ENCODE measurements around the gene MUC3A.
A peak's percentile ranks its signal among the peaks of the same experiment; 100 is the strongest.

MUC3A gene

DNA sequence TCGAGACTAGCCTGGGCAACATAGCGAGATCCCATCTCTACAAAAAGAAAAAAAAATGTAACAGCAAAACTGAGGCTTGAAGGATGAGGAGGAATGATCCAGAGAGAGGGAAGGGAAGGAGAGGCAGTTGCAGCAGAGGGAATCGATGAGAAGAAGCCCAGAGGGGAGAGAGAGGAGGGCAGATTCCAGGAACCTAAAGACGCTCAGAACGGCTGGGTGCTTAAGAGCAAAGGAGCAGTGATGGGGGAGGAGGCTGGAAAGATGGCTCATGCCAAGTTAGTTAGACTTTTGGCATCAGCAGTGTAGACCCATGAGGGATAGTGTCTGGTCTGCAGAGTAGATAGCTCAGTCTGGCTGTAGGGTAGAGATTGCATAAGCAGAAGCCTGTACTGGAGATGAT lies 60.3 kb downstream of the MUC3A start:
- in situ Hi-C loops (cut with HindIII; ENCODE audit: low sequenced_read_pairs): no loop called here
- no peak for DNase-seq (ENCODE audit: low read depth, low spot score)
- H3K4me3 ChIP-seq (ENCODE audit: low read depth, low read length): no peak overlapping the region
- TF ChIP-seq, protein P1, sequence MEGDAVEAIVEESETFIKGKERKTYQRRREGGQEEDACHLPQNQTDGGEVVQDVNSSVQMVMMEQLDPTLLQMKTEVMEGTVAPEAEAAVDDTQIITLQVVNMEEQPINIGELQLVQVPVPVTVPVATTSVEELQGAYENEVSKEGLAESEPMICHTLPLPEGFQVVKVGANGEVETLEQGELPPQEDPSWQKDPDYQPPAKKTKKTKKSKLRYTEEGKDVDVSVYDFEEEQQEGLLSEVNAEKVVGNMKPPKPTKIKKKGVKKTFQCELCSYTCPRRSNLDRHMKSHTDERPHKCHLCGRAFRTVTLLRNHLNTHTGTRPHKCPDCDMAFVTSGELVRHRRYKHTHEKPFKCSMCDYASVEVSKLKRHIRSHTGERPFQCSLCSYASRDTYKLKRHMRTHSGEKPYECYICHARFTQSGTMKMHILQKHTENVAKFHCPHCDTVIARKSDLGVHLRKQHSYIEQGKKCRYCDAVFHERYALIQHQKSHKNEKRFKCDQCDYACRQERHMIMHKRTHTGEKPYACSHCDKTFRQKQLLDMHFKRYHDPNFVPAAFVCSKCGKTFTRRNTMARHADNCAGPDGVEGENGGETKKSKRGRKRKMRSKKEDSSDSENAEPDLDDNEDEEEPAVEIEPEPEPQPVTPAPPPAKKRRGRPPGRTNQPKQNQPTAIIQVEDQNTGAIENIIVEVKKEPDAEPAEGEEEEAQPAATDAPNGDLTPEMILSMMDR (IDR thresholded peaks at IDR 0.05; ENCODE audit: low read depth, low read length): no peak

DNA sequence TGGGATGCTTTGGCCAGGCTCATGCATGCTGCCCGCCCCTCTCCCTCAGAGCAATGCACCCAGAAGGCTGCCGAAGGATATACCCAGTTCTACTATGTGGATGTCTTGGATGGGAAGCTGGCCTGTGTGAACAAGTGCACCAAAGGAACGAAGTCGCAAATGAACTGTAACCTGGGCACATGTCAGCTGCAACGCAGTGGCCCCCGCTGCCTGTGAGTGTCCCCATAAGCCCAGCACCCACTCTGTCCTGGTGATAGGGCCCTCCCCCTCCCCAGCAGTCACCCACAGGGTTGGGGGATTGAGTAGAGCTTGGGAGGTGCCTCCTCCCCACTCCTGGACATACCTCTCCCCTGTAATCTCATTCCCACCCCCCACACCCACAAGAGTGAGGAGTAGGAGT lies 63.6 kb downstream of the MUC3A start:
- in situ Hi-C loops (cut with HindIII; ENCODE audit: low sequenced_read_pairs): no loop called here
- H3K4me3 ChIP-seq (ENCODE audit: low read depth, low read length): no peak overlapping the region
- no peak for DNase-seq (ENCODE audit: low read depth, low spot score)
- TF ChIP-seq, protein P1 (IDR thresholded peaks at IDR 0.05; ENCODE audit: low read depth, low read length): no peak

DNA sequence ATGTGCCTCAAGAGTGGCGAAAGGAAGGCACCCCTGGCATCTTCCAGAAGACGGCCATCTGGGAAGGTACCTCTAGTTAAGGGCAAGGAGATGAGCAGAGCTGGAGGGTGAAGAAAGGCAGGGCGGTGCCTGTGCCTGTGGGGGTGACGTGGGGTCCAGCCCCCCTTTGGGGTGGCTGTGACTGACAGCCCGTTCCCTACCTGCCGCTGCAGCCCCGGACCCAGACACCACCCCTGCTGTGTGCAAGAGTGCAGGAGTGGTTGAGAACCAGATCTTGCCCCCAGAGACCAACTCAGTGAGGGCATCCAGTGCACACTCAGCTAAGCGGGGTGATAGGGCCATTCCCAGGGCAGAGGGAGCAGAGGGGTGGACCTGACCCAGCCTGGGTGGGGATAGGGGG lies 66.3 kb downstream of the MUC3A start:
- in situ Hi-C loops (cut with HindIII; ENCODE audit: low sequenced_read_pairs): no loop called here
- no peak for DNase-seq (ENCODE audit: low read depth, low spot score)
- TF ChIP-seq, protein P1 (IDR thresholded peaks at IDR 0.05; ENCODE audit: low read depth, low read length): no peak
- no peak overlapping the region for H3K4me3 ChIP-seq (ENCODE audit: low read depth, low read length)

DNA sequence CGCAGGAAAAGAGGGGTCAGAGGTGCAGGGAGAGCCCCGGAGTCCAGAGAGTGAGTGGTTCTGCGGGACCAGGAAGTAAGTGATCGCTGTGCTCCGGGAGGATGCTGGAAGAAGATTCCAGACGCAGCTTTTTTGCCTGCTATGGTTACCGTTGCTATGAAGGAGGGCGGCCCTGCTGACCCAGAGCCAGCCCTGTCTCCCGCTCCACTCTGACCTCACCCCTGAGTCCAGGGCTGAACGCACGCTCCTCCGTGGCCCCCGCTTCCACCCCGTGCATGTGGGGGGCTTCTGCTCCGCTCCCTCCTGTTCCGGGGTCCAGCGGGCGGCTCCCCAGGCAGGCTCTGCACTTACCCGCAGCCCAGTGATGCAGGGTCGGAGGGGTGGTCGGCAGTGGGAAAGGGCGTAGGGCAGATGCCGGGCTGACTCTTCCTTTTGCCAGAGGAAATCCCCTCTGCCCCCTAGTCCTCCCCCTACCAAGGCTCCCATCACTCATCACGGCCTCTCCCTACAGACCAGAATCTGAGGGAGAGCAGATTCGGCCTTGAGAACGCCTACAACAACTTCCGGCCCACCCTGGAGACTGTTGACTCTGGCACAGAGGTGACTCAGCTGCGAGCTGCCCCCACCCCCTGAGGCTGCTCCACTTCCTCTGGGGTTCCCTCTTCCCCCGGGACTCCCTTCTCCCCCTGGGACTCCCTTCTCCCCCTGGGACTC lies 67.9 kb downstream of the MUC3A start:
- peak overlapping the region; percentile 37 for H3K4me3 ChIP-seq (ENCODE audit: low read depth, low read length)
- TF ChIP-seq, protein P1 (IDR thresholded peaks at IDR 0.05; ENCODE audit: low read depth, low read length): no peak

More for the DNA sequence above, 67.9 kb downstream of the MUC3A start:
- peak; percentile 63 for DNase-seq (ENCODE audit: low read depth, low spot score)
- in situ Hi-C loops (cut with HindIII; ENCODE audit: low sequenced_read_pairs): no loop called here
